Cardiac muscle cell (in vitro differentiated cells and primary cell): ENCODE measurements around the gene FARS2. TPM values are rescaled to one million over a fixed set of nuclear protein-coding genes. Genes with fewer than 3 reads are reported as not detected.

Experiments used
- DNase-seq, 2 donors: peaks; one replicate each; pipeline versions ENCODE4 v3.0.0 to v3.0.0-alpha.2; 2010 to 2017; ENCODE audit warnings: low read depth in 1 of 2, low spot score in 1 of 2
- H3K27ac ChIP-seq: fragments of 200-600 bp; sonication (generic); 2 replicates; pipeline ENCODE4 v1.5.1; 2016
- H3K27me3 ChIP-seq: fragments of 200-600 bp; sonication (generic); 2 replicates; pipeline ENCODE4 v1.6.0; 2016; ENCODE audit warnings: control low read depth
- H3K36me3 ChIP-seq: fragments of 200-600 bp; sonication (generic); 2 replicates; pipeline ENCODE4 v1.5.1; 2016; ENCODE audit warnings: control low read depth
- H3K4me1 ChIP-seq: fragments of 200-600 bp; sonication (generic); 2 replicates; pipeline ENCODE4 v1.8.1; 2017; ENCODE audit warnings: low read depth, mild to moderate bottlenecking, mixed run types
- H3K4me3 ChIP-seq: fragments of 200-600 bp; sonication (generic); 2 replicates; pipeline ENCODE4 v1.5.1; 2016; ENCODE audit warnings: mild to moderate bottlenecking
- H3K9me3 ChIP-seq: fragments of 200-600 bp; sonication (generic); 2 replicates; pipeline ENCODE4 v1.5.1; 2017; ENCODE audit warnings: low read depth, mild to moderate bottlenecking, control low read depth
- polyA plus RNA-seq: library from polyadenylated mRNA; unstranded; fragments of >200 nt; fragmentation: Nextera tagmentation; extraction: Ambion mirVana; gene quantifications from 2 replicates; pipeline ENCODE4 v1.2.1, GENCODE V29; 2016
- total RNA-seq: library from RNA; depleted of rRNA; stranded (reverse); fragments of >200 nt; gene quantifications from 2 replicates; pipeline ENCODE4 v1.2.3, GENCODE V29; 2016
- TF ChIP-seq, protein P1 (sequence below): IDR thresholded peaks from 2 replicates; pipeline ENCODE4 v1.5.1; 2012; ENCODE audit warnings: low read depth, mild to moderate bottlenecking, low read length

Gene FARS2
- total and polyA plus RNA-seq, 2 experiments from 2014 or later = 12.4 to 22.5 TPM

DNA sequence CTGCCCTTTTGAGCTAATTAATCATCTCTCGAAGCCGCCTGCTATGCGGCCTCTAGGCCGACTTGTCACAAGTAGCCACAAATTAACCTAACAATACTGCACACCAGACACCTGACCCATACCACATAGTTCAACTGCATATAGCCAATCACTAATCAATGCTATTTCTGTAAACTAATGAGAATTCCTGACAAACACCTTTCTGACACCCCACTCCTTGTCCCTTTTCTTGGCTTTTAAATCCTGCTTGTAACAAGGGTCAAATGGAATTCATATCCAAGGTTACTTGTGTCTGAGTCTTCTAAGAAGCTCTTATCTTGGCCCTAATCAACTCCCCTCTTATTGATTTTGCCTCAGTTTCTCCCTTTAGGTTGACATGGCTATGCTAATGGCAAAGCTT is 379.3 kb downstream of the FARS2 start:
- TF ChIP-seq, protein P1, sequence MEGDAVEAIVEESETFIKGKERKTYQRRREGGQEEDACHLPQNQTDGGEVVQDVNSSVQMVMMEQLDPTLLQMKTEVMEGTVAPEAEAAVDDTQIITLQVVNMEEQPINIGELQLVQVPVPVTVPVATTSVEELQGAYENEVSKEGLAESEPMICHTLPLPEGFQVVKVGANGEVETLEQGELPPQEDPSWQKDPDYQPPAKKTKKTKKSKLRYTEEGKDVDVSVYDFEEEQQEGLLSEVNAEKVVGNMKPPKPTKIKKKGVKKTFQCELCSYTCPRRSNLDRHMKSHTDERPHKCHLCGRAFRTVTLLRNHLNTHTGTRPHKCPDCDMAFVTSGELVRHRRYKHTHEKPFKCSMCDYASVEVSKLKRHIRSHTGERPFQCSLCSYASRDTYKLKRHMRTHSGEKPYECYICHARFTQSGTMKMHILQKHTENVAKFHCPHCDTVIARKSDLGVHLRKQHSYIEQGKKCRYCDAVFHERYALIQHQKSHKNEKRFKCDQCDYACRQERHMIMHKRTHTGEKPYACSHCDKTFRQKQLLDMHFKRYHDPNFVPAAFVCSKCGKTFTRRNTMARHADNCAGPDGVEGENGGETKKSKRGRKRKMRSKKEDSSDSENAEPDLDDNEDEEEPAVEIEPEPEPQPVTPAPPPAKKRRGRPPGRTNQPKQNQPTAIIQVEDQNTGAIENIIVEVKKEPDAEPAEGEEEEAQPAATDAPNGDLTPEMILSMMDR = no peak
- Histone ChIP-seq H3K4me3 (no peak overlapping the region), H3K36me3 (no peaks in the 10 kb centered on the region), H3K9me3 (no peaks in the 10 kb centered on the region), H3K27me3 (no peaks in the 10 kb centered on the region), H3K4me1 (peaks cover 3% of the 10 kb centered on the region), H3K27ac (no peak overlapping the region)
- no peak for DNase-seq

DNA sequence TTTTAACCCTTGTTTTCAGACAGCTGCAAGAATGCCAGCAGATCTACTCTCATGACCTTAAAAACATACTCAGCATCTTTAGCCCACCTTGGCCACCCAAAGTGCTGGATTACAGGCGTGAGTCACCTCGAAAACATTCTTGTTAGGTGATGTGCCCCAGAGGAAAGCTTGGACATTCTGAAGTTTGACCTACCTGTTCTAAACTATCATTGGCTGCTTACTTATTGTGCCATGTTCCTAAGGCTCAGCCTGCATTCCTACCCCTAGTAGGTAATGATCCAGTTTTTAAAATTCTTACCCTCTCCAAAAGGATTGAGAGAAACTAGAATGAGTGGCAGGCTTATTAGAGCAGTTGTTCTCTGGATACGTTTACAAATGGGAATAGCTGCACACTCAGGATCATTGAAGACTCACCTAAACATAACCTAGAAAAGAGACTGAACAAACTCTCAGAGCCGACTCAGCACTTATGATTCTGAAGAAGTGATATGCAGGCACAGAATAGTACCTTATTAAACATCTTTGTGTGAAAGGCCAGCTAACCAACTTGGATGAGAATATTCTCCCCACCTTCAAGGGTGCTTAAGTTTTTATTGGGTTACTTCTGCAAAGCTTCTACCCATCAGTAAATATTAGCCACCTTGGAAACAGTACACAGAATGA is 383.3 kb downstream of the FARS2 start:
- H3K27me3 ChIP-seq = no peaks in the 10 kb centered on the region
- H3K4me3 ChIP-seq = no peak overlapping the region
- H3K9me3 ChIP-seq = no peaks in the 10 kb centered on the region
- no peak for DNase-seq
- H3K27ac ChIP-seq = no peak overlapping the region
- no peaks in the 10 kb centered on the region for H3K36me3 ChIP-seq
- TF ChIP-seq, protein P1 = no peak
- H3K4me1 ChIP-seq = peaks cover 4% of the 10 kb centered on the region

DNA sequence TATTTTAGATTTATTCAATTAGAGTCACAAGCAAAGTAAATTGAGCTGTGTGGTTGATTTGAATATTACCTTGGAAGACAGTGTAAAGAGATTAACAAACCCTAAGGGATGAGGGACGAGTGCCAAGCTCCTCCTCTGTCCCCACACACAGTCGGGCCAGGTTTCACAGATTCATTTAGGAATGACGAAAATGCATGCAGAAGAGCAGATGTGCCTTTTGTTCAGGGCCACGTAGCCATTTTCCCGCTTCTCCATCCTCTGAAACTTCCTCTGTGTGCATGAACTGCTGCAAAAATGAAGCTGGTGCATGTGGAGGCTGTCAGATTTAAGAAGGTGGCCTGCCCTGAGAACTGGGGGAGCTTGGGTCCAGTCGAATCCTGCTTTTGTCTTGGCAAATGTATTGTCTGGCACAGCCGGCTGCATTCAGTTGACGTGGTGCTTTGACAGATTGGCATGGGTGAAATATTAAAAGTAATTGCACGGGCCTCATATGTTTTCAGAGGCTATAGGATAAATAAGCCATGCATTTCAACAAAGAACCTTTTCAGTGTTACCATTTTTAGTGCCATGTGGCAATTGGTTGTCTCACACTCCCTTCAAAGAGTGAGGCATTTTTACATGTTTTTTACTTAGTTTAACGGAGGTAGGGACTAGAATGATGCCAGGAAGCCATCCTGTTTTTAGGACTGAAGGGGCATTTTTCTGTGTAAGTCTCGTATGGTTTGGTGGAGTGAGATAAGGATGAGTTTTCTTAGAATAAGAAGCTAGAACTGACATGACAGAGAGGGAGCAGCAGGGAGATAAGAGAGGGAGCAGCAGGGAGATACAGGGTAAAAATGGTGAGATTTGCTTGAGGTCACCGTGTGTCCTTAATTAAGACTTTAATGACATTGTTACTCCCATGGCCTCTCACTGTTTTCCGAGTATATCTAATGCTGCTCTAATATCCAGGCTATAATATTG is 384.3 kb downstream of the FARS2 start:
- Histone ChIP-seq H3K4me3 (no peak overlapping the region), H3K9me3 (no peaks in the 10 kb centered on the region), H3K4me1 (peaks cover 4% of the 10 kb centered on the region), H3K36me3 (no peaks in the 10 kb centered on the region), H3K27ac (no peak overlapping the region), H3K27me3 (no peaks in the 10 kb centered on the region)
- TF ChIP-seq, protein P1 = no peak
- no peak for DNase-seq

DNA sequence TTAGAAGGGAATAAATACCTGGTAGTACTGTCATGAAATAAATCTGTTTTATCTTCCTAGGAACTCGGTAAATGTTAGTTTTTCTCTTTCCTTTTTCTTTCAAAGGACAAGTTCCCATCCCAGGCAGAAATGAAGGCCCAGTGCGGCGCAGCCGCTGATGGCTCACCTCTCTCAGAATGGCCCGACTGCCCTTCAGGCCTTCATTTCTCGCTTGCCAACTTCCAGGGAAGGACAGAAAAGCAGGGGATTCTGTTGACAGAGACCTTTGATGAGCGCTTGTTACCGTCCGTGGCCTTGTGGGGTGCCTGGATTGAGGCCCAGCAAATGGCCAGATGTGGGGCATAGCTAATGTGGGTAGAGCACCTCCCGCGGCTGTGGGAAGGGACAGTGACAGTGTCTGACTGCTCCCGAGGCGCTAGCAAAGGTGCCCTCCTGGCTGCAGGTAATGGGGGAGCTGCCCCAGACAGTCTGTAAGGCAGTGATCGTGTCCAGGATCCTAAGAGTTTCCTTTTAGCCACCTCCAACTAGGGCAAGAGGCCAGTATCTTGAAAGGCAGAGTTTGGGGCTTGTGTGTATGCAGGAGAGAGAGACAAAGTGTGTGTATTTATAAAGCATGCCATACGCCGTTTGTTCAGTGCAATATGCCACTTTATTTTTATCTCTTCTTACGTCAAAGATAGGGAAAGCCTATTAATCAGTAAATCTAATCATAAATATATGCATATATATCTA is 391.3 kb downstream of the FARS2 start:
- no peak for DNase-seq
- Histone ChIP-seq H3K27me3 (no peaks in the 10 kb centered on the region), H3K4me1 (no peaks in the 10 kb centered on the region), H3K4me3 (no peak overlapping the region), H3K27ac (no peak overlapping the region), H3K36me3 (no peaks in the 10 kb centered on the region), H3K9me3 (no peaks in the 10 kb centered on the region)
- TF ChIP-seq, protein P1 = no peak

DNA sequence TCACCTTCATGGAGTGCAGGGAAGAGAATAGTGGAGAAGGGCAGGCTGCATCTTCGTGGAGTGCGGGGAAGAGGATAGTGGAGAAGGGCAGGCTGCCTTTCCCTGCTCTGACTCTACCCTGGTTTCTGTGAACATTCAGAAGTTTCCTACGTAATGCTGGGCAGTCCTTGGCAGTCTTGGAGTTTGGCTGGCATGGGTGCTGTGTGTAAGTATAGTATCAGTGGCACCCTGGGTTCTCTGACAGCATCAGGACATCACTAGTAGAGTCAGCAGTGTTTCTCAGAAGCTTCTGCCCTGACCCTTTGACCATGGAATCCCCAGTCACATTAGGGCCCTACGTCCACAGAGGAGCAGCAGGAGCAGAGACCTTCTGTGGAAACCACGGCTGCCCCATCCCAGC is 392.5 kb downstream of the FARS2 start:
- TF ChIP-seq, protein P1 = no peak
- H3K27ac ChIP-seq = no peak overlapping the region
- no peaks in the 10 kb centered on the region for H3K27me3 ChIP-seq
- no peaks in the 10 kb centered on the region for H3K9me3 ChIP-seq
- no peak overlapping the region for H3K4me3 ChIP-seq
- H3K36me3 ChIP-seq = no peaks in the 10 kb centered on the region
- H3K4me1 ChIP-seq = no peaks in the 10 kb centered on the region
- DNase-seq = no peak
